ENCODE data around the gene ATP10A.

GRCh38 chr15:25640381-25640780, 222.7 kb downstream of the ATP10A start:
- no peak for TF ChIP-seq TSHZ2 (CRISPR knock-in tag; IDR thresholded peaks at IDR 0.05)
- TF ChIP-seq TCF4 (CRISPR knock-in tag; IDR thresholded peaks at IDR 0.05; ENCODE audit: borderline replicate concordance), result no peak
- TF ChIP-seq SNAI2 (CRISPR knock-in tag; IDR thresholded peaks at IDR 0.05), result no peak
- TF ChIP-seq GLIS3 (CRISPR knock-in tag; IDR thresholded peaks at IDR 0.05), result no peak
- TF ChIP-seq TOX (CRISPR knock-in tag; IDR thresholded peaks at IDR 0.05; ENCODE audit: borderline replicate concordance), result no peak
- TF ChIP-seq ZNF565 (CRISPR knock-in tag; conservative IDR thresholded peaks at IDR 0.05; ENCODE audit: low read depth), result no peak
- TF ChIP-seq RARB (CRISPR knock-in tag; IDR thresholded peaks at IDR 0.05), result no peak
- no peak for TF ChIP-seq ZNF8 (CRISPR knock-in tag; IDR thresholded peaks at IDR 0.05)
- TF ChIP-seq ZNF70 (CRISPR knock-in tag; IDR thresholded peaks at IDR 0.05), result no peak
- TF ChIP-seq ZFP3 (CRISPR knock-in tag; IDR thresholded peaks at IDR 0.05), result no peak
- TF ChIP-seq ZFP30 (CRISPR knock-in tag; IDR thresholded peaks at IDR 0.05), result no peak
